EH (cell line): ENCODE measurements around the gene GPR132.
"Not testable (repeated sequence)": the region's sequence is repeated elsewhere in the genome, so short reads cannot be mapped to it uniquely, and the experiment has no call there.

Experiments used
- DNase-seq: peaks from one replicate; pipeline ENCODE4 v3.0.0-alpha.2; 2015; ENCODE audit warnings: low read depth

GPR132 gene

GRCh38 chr14:105091054-105091516 lies 25.9 kb upstream of the GPR132 start:
- no peak for DNase-seq

GRCh38 chr14:105090493-105091053 lies 25.3 kb upstream of the GPR132 start:
- DNase-seq = peak; percentile 77

GRCh38 chr14:105089746-105090492 lies 24.7 kb upstream of the GPR132 start:
- no peak for DNase-seq

- no peak for DNase-seq
These were observed 23.8 kb upstream of the GPR132 start for GRCh38 chr14:105088812-105089745.

GRCh38 chr14:105087963-105088811 lies 23.0 kb upstream of the GPR132 start:
- DNase-seq = peak; percentile 85

GRCh38 chr14:105087308-105087962 lies 22.2 kb upstream of the GPR132 start:
- peak; percentile 69 for DNase-seq

- DNase-seq = peak; percentile 80
These were observed 21.6 kb upstream of the GPR132 start for GRCh38 chr14:105086833-105087307.

- DNase-seq = no peak
These were observed 20.5 kb upstream of the GPR132 start for GRCh38 chr14:105085766-105086165.

- DNase-seq = no peak
These were observed 19.7 kb upstream of the GPR132 start for GRCh38 chr14:105084741-105085571.

- no peak for DNase-seq
These were observed 18.9 kb upstream of the GPR132 start for GRCh38 chr14:105083926-105084685.

- DNase-seq = no peak
These were observed 17.5 kb upstream of the GPR132 start for GRCh38 chr14:105082703-105083102.

- not testable (repeated sequence) for DNase-seq
These were observed 16.2 kb upstream of the GPR132 start for GRCh38 chr14:105081473-105081872.

- DNase-seq = no peak
These were observed 14.9 kb upstream of the GPR132 start for GRCh38 chr14:105080161-105080560.

- DNase-seq = no peak
These were observed 13.1 kb upstream of the GPR132 start for GRCh38 chr14:105078294-105078693.

GRCh38 chr14:105077649-105077995 lies 12.4 kb upstream of the GPR132 start:
- DNase-seq = no peak

GRCh38 chr14:105076805-105077648 lies 11.8 kb upstream of the GPR132 start:
- DNase-seq = no peak

GRCh38 chr14:105076296-105076804 lies 11.1 kb upstream of the GPR132 start:
- no peak for DNase-seq
